Right ventricle myocardium inferior (tissue), 1 donor: ENCODE data around the gene OR9A2. TPM values are rescaled to one million over a fixed set of nuclear protein-coding genes. Genes with fewer than 3 reads are reported as not detected.
"Not testable (repeated sequence)": the region's sequence is repeated elsewhere in the genome, so short reads cannot be mapped to it uniquely, and the experiment has no call there.

Experiments
- ATAC-seq: fragments of 200-7000 bp; cut with Tn5 transposase; one replicate; pipeline ENCODE4 v1.9.1; 2020; ENCODE audit warnings: mild to moderate bottlenecking, moderate library complexity
- DNase-seq: peaks from one replicate; pipeline ENCODE4 v3.0.0; 2021; ENCODE audit errors: missing footprints
- intact Hi-C: fragments of 100-400 bp; cut with DNase I; formaldehyde crosslinking; loops from one replicate; pipeline ENCODE4 v1.11.0; 2022
- total RNA-seq: library from RNA; stranded (reverse); fragmentation: NEBNext Ultra II Directional; extraction: Animal tissue kit (Norgen Biotek cat#: 25700); gene quantifications from one replicate; pipeline ENCODE4 v1.2.1, GENCODE V29; 2021
- donor health status: DM: no; HTN: yes; CAD: no; lungs with severe emphysema.

OR9A2 gene
- total RNA-seq, 1 donor from 2014 or later = not detected

GRCh38 chr7:142997456-142997989, 29.4 kb downstream of the OR9A2 start:
- intact Hi-C loops = no loop called here
- DNase-seq = no peak

DNA sequence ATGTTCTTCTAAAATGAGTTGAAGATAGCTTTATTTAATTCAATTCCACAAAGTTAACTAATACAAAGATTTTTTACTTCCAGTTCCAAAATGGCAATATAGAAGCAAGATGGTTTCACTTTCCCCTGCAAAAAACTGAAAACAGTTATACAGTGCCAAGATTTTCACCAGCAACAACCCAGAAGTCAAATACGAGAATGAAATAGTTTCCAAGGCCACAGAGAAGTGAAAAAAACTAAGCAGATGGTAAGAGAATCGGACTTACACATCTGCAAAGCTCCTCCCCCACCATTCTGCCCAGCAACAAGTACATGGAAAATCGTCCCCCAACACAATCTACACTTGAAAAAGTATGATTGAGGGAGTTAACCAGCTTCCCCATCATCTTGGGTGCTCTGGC, 34.5 kb downstream of the OR9A2 start:
- DNase-seq = no peak
- ATAC-seq = no peak
- intact Hi-C loops = no loop called here

More at GRCh38 chr7:142997456-142997989, 29.4 kb downstream of the OR9A2 start:
- ATAC-seq = no peak

- ATAC-seq (no peak), DNase-seq (no peak)
- intact Hi-C loops = no loop called here
These were observed 42.6 kb downstream of the OR9A2 start for GRCh38 chr7:142984297-142984696.

DNA sequence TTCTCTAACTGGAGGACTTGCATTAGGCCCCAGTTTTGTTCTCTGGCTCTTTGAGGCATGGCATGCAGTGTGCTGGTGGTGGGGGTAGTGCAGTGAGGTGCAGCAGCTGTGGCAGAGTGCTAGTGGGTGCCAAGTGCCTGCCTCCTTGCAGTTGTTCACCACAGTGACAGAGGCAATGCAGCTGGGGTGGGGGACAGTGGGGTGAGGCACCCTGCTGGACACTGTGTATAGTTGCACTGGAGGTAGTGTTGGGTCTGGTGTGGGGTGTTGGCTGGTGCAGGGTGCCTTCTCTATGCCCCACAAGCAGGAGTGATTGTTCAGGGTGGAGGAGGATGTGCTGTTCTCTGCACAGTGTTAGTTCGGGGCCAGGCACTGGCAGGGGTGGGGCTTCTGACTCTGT, 43.1 kb downstream of the OR9A2 start:
- intact Hi-C loops = no loop called here
- no peak for ATAC-seq
- DNase-seq = no peak

- intact Hi-C loops, DNase-seq, ATAC-seq: not testable (repeated sequence)
These were observed 48.5 kb downstream of the OR9A2 start for GRCh38 chr7:142978402-142978801.

Other genes with a start within 250 kb of the OR9A2 start
- gene EPHB6, start 172.1 kb downstream of the OR9A2 start, total RNA-seq = 3.3 TPM
- gene TRPV6, start 141.4 kb downstream of the OR9A2 start, total RNA-seq = not detected
- gene TRPV5, start 93.4 kb downstream of the OR9A2 start, total RNA-seq = not detected
- gene LLCFC1, start 87.6 kb downstream of the OR9A2 start, total RNA-seq = not detected
- gene KEL, start 64.8 kb downstream of the OR9A2 start, total RNA-seq = 0.62 TPM
- not detected for gene OR6V1, start 25.2 kb upstream of the OR9A2 start, total RNA-seq
- gene PIP, start 104.9 kb upstream of the OR9A2 start, total RNA-seq = not detected
- gene TAS2R39, start 156.3 kb upstream of the OR9A2 start, total RNA-seq = not detected
- not detected for gene TAS2R40, start 194.9 kb upstream of the OR9A2 start, total RNA-seq
- 278 TPM for gene GSTK1, start 236.3 kb upstream of the OR9A2 start, total RNA-seq